HFF-Myc (cell line): ENCODE data around the gene ADAMTS7.

Source experiments
- DNase-seq: peaks from one replicate; pipeline ENCODE4 v3.0.0-alpha.2; 2011; ENCODE audit warnings: low read depth; ENCODE audit errors: extremely low read depth
- H3K4me3 ChIP-seq: replicated peaks from 2 replicates; pipeline ENCODE4 v1.5.1; 2011; ENCODE audit warnings: low read depth, mild to moderate bottlenecking, control low read depth, low read length
- TF ChIP-seq, protein P1 (sequence below): IDR thresholded peaks from 2 replicates; pipeline ENCODE4 v1.5.1; 2012; ENCODE audit warnings: mild to moderate bottlenecking, low read depth, low read length, control low read depth; ENCODE audit errors: missing control alignments

The ADAMTS7 gene

DNA sequence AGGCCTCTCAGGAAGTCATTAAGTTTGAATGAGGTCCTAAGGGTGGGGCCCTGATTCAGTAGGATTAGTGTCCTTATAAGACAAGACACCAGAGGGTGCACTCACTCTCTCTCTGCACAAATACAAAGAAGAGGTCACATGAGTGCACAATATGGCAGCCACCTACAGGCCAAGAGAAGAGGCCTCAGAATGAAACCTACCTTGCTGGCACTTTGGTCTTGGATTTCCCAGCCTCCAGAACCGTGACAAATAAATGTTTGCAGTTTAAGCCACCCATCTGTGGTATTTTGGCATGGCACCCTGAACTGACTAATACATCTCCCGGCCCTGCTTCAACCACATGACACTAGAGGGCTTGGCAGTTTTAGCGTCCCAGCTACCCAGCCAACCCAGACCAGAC, 96.4 kb downstream of the ADAMTS7 start:
- no peak overlapping the region for H3K4me3 ChIP-seq
- TF ChIP-seq, protein P1, sequence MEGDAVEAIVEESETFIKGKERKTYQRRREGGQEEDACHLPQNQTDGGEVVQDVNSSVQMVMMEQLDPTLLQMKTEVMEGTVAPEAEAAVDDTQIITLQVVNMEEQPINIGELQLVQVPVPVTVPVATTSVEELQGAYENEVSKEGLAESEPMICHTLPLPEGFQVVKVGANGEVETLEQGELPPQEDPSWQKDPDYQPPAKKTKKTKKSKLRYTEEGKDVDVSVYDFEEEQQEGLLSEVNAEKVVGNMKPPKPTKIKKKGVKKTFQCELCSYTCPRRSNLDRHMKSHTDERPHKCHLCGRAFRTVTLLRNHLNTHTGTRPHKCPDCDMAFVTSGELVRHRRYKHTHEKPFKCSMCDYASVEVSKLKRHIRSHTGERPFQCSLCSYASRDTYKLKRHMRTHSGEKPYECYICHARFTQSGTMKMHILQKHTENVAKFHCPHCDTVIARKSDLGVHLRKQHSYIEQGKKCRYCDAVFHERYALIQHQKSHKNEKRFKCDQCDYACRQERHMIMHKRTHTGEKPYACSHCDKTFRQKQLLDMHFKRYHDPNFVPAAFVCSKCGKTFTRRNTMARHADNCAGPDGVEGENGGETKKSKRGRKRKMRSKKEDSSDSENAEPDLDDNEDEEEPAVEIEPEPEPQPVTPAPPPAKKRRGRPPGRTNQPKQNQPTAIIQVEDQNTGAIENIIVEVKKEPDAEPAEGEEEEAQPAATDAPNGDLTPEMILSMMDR: no peak
- no peak for DNase-seq

DNA sequence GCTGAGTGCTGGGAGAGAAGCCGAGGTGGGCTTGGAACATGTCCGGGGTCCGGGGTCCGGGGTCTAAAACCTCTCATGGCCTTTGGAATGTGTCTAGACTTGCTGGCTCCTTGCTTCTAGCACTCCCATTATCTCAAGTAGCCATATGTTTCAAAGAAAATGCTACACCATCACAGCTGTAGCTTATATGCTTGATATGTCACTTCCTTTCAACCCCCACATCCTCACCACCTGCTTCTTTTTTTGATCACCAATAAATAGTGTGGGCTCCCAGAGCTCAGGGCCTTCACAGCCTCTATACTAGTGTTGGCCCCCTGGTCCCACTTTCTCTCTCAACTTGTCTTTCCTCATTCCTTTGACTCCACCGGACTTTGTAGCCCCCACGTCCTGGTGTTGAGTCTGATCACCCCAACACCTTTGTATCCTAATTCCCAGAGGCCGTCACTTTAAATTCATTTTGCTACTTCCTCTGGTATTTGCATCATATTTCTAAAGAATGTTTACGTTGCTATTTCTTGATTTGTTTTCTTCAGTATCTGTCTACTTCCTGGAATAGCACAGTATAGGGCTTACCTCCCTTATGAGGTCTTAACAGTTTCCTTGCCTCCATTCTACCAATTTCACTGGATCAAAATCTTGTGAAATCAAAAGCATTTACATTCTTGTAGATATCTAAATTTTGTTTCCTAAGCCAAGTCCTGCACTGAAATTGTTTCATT, 98.3 kb downstream of the ADAMTS7 start:
- DNase-seq: no peak
- no peak overlapping the region for H3K4me3 ChIP-seq

DNA sequence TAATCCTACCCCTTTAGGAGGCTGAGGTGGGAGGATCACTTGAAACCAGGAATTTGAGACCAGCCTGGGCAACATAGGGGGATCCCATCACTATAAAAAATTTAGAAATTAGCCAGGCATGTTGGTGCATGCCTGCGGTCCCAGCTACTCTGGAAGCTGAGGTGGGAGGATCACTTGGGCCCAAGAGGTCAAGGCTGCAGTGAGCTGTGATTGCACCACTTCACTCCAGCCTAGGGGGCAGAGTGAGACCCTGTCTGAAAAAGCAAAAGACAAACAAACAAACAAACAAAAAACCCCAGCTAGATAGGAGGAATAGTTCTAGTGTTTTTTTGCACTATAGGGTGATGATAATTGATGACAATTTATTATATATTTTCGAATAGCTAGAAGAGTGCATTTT, 99.6 kb downstream of the ADAMTS7 start:
- H3K4me3 ChIP-seq: no peak overlapping the region
- TF ChIP-seq, protein P1: no peak
- no peak for DNase-seq

More for the DNA sequence above, 98.3 kb downstream of the ADAMTS7 start:
- TF ChIP-seq, protein P1: no peak

DNA sequence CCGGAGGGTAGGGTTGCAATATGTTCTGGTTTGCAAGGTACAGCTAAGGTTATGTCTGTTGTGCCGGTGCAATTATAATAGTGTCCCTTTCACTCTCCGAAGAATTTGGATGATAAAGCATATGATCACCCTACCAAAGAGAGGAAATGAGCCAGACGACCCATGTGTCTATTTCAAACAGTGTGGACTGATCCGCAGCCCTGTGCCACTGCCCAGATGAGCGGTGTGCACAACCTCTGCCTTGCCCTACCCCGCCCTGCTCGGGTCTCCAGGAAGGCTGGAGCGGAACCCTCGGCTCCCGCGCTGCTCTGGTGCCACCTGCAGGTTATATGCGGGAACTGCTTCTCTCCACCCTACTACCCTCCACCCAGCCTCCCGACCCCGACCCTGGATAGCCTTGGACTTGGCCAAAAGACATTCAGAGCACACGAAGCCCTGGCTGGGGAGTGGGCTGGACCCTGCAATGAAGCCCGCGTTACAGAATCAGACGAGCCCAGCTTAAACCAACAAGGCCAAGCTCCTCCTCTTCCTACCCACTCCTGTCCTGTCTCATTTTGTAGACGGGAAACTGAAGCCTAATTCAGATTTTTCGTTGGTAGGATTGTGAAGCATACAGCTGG, 101.9 kb downstream of the ADAMTS7 start:
- TF ChIP-seq, protein P1: peak; percentile 84
- DNase-seq: no peak
- no peak overlapping the region for H3K4me3 ChIP-seq
